B cell (primary cell): ENCODE data around the gene SLC25A20. TPM values are rescaled to one million over a fixed set of nuclear protein-coding genes. Genes with fewer than 3 reads are reported as not detected.

ENCODE experiments used
- ATAC-seq: fragments of 200-7000 bp; cut with Tn5 transposase; one replicate; pipeline ENCODE4 v1.10.0; 2021; ENCODE audit warnings: low read depth, mild to moderate bottlenecking, moderate number of reproducible peaks, moderate library complexity
- CTCF ChIA-PET: fragments of 350-600 bp; sonication (Branson Sonifier 250); formaldehyde crosslinking; loops from one replicate; lab custom pipeline; 2021; ENCODE audit warnings: antibody characterized with exemption, inconsistent platforms; lab: Charles Lee
- POLR2A ChIA-PET: fragments of 350-600 bp; sonication (Branson Sonifier 250); formaldehyde crosslinking; loops from one replicate; lab custom pipeline; 2021; ENCODE audit warnings: antibody characterized with exemption; lab: Charles Lee
- DNase-seq: peaks from one replicate; pipeline ENCODE4 v3.0.0; 2013
- H2AFZ ChIP-seq: 2 replicates; pipeline ENCODE4 v1.6.1; 2012; ENCODE audit warnings: mild to moderate bottlenecking, low read depth, low read length; ENCODE audit not compliant: insufficient read depth, poor library complexity, severe bottlenecking
- H3K27ac ChIP-seq, 2 donors: 1 replicate in 1 of 2; 2 replicates in 1 of 2; pipeline ENCODE4 v1.5.1; 2012 to 2013; ENCODE audit warnings: low read length in 2 of 2, mild to moderate bottlenecking in 2 of 2, moderate library complexity in 1 of 2
- H3K27me3 ChIP-seq, 4 experiments: fragments of 200-600 bp in 1 of 4; sonication (generic) in 1 of 4; replicated peaks in 1 of 4; 1 replicate in 2 of 4; 2 replicates in 2 of 4; pipeline versions ENCODE4 v1.6.1 to v1.7.0; 2013 to 2016; ENCODE audit warnings: low read length in 3 of 4, mild to moderate bottlenecking in 2 of 4, mixed read lengths in 1 of 4, moderate library complexity in 1 of 4; ENCODE audit not compliant: insufficient read depth in 4 of 4, control insufficient read depth in 3 of 4; ENCODE audit errors: control extremely low read depth in 1 of 4
- H3K36me3 ChIP-seq, 2 experiments: replicated peaks in 1 of 2; 1 replicate in 1 of 2; 2 replicates in 1 of 2; pipeline versions ENCODE4 v1.6.1 to v1.7.1; 2013; ENCODE audit warnings: low read length in 1 of 2; ENCODE audit not compliant: insufficient read depth in 2 of 2, control insufficient read depth in 1 of 2; ENCODE audit errors: control extremely low read depth in 1 of 2, extremely low read depth in 1 of 2
- H3K4me1 ChIP-seq, 2 donors: fragments of 200-600 bp in 1 of 2; sonication (generic) in 1 of 2; 1 replicate in 1 of 2; 2 replicates in 1 of 2; pipeline versions ENCODE4 v1.5.1 to v1.6.1; 2013 to 2017; ENCODE audit warnings: low read length in 2 of 2; ENCODE audit not compliant: control insufficient read depth in 2 of 2, insufficient read depth in 2 of 2
- H3K4me2 ChIP-seq: replicated peaks from 2 replicates; pipeline ENCODE3; 2012; ENCODE audit warnings: mild to moderate bottlenecking, low read depth, low read length; ENCODE audit not compliant: poor library complexity, severe bottlenecking
- H3K4me3 ChIP-seq, 5 experiments: fragments of 200-600 bp in 1 of 5; sonication (generic) in 1 of 5; 1 replicate in 3 of 5; 2 replicates in 2 of 5; pipeline versions ENCODE4 v1.5.1 to v1.7.0; 2011 to 2016; ENCODE audit warnings: low read length in 4 of 5, mild to moderate bottlenecking in 4 of 5, low read depth in 2 of 5, control low read depth in 1 of 5, moderate library complexity in 1 of 5; ENCODE audit not compliant: insufficient read depth in 1 of 5; ENCODE audit errors: control extremely low read depth in 1 of 5, extremely low read depth in 1 of 5
- H3K79me2 ChIP-seq: fragments of 200-600 bp; sonication (generic); one replicate; pipeline ENCODE4 v1.6.0; 2016; ENCODE audit warnings: low read length; ENCODE audit not compliant: control insufficient read depth, insufficient read depth
- H3K9ac ChIP-seq: fragments of 200-600 bp; sonication (generic); 2 replicates; pipeline ENCODE4 v1.6.1; 2017; ENCODE audit warnings: mild to moderate bottlenecking, low read length, moderate library complexity
- H3K9me3 ChIP-seq, 3 donors: one replicate each; pipeline versions ENCODE4 v1.6.1 to v1.7.1; 2013; ENCODE audit warnings: low read length in 2 of 3; ENCODE audit not compliant: control insufficient read depth in 2 of 3, insufficient read depth in 1 of 3; ENCODE audit errors: control extremely low read depth in 1 of 3
- H4K20me1 ChIP-seq: 2 replicates; pipeline ENCODE4 v1.6.0; 2012; ENCODE audit warnings: mild to moderate bottlenecking, low read length; ENCODE audit not compliant: insufficient read depth, control insufficient read depth, poor library complexity, severe bottlenecking
- H3K27ac Mint-ChIP-seq: one replicate; pipeline ENCODE4 v1.8.0; 2021; ENCODE audit warnings: mixed read lengths
- H3K27me3 Mint-ChIP-seq: one replicate; pipeline ENCODE4 v1.8.0; 2021; ENCODE audit warnings: mixed read lengths
- H3K4me1 Mint-ChIP-seq: one replicate; pipeline ENCODE4 v1.8.0; 2021; ENCODE audit warnings: mixed read lengths
- H3K4me3 Mint-ChIP-seq: one replicate; pipeline ENCODE4 v1.8.0; 2021; ENCODE audit warnings: mixed read lengths
- H3K9me3 Mint-ChIP-seq: one replicate; pipeline ENCODE4 v1.8.0; 2022; ENCODE audit warnings: mixed read lengths; ENCODE audit not compliant: insufficient read depth
- CTCF ChIP-seq: fragments of 200-600 bp; IDR thresholded peaks from one replicate; pipeline ENCODE4 v1.8.0; 2022; ENCODE audit warnings: antibody characterized with exemption, mild to moderate bottlenecking
- EZH2 ChIP-seq: IDR thresholded peaks from 2 replicates; pipeline ENCODE4 v1.6.1; 2012; ENCODE audit warnings: borderline replicate concordance, low read depth, mild to moderate bottlenecking, moderate library complexity, low read length; ENCODE audit not compliant: insufficient read depth, poor library complexity, severe bottlenecking
- WGBS: methylation state at CpG from one replicate; pipeline ENCODE4 v1.1.5; 2013; ENCODE audit warnings: missing lambda C conversion rate; ENCODE audit not compliant: insufficient coverage; 5-methylcytosine and 5-hydroxymethylcytosine counted together
- intact Hi-C: fragments of 100-400 bp; cut with micrococcal nuclease; formaldehyde crosslinking; loops from one replicate; pipeline ENCODE4 v1.10.0; 2022
- polyA plus RNA-seq: library from polyadenylated mRNA; depleted of rRNA; stranded (reverse); fragments of >200 nt; gene quantifications from 2 replicates; pipeline ENCODE4 v1.2.3, GENCODE V29; 2012
- total RNA-seq, 2 donors: library from RNA; stranded (reverse); fragments of 120-200 nt in 1 of 2; gene quantifications; 1 replicate in 1 of 2; 2 replicates in 1 of 2; pipeline versions ENCODE4 v1.2.3 to v1.2.4, GENCODE V29; 2013 to 2022

SLC25A20 gene
- total and polyA plus RNA-seq, 2 donors (not counting 1 experiment from before 2014, with no cell fraction given): 12.2 to 19.9 TPM

DNA sequence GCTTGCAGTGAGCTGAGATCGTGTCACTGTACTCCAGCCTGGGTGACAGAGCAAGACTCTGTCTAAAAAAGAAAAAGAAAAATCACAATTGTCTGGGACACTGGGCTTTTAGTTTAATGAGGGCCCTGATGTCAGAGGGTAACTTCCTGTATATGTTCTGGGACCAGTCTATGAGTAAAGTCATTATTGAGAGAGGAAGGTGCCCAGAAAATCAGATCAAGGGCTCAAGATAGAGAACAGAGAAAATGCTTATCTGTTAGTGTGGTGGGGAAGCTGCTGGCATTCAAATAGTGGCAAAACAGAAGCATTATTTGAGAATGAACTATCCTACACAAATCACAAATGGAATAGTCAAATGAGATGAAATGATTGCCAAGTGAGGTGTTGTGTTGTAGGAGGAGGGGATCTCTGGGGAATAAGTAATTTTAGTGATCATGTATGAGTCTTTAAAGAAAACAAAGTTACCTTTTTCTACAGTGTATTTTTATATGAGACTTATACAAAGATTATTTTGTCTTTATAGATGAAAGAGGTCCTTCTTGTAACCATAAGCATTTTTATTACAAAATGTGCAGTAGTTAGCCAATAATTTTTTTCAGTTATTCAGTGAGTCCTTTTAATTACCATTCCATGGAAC, 33.4 kb upstream of the SLC25A20 start:
- Histone ChIP-seq H3K79me2 (peaks cover 91% of the 10 kb centered on the region), H2AFZ (no peak overlapping the region), H3K4me1 (peaks cover 5 to 11% of the 10 kb centered on the region in 2 donors), H4K20me1 (peaks cover 93% of the 10 kb centered on the region), H3K9ac (no peak overlapping the region), H3K27ac (no peak overlapping the region), H3K4me3 (no peak overlapping the region), H3K4me2 (no peak overlapping the region), H3K36me3 (peaks cover 11 to 56% of the 10 kb centered on the region in 2 experiments), H3K27me3 (no peaks in the 10 kb centered on the region), H3K9me3 (no peaks in the 10 kb centered on the region)
- intact Hi-C loops: no loop called here
- ATAC-seq (no peak), DNase-seq (no peak)
- Mint-ChIP-seq H3K9me3 (no peaks in the 10 kb centered on the region), H3K27ac (no peak overlapping the region), H3K27me3 (no peaks in the 10 kb centered on the region), H3K4me1 (peaks cover 42% of the 10 kb centered on the region), H3K4me3 (no peak overlapping the region)
- TF ChIP-seq EZH2 (no peak), CTCF (no peak)
- ChIA-PET CTCF (no interaction called here), POLR2A (interaction anchor here (0.7 kb wide), 1 partner anchor 133 kb away, joined by 3 read pairs; no protein-coding TSS in a partner anchor)
- WGBS: 60% methylated on average over 1 of the region's 1 CpG

GRCh38 chr3:48930590-48930989, 31.9 kb upstream of the SLC25A20 start:
- H3K9me3 Mint-ChIP-seq: no peaks in the 10 kb centered on the region
- 100% methylated on average over 2 of the region's 3 CpGs for WGBS
- Histone ChIP-seq H3K27ac (no peak overlapping the region), H3K79me2 (peaks cover 100% of the 10 kb centered on the region), H3K4me3 (no peak overlapping the region), H3K4me1 (peaks cover 5 to 11% of the 10 kb centered on the region in 2 donors), H3K4me2 (no peak overlapping the region), H4K20me1 (peaks cover 98% of the 10 kb centered on the region), H3K36me3 (peaks cover 11 to 65% of the 10 kb centered on the region in 2 experiments), H3K27me3 (no peaks in the 10 kb centered on the region), H3K9ac (no peak overlapping the region), H2AFZ (no peak overlapping the region), H3K9me3 (no peaks in the 10 kb centered on the region)
- TF ChIP-seq EZH2 (no peak), CTCF (no peak)
- intact Hi-C loops: no loop called here
- H3K27me3 Mint-ChIP-seq: no peaks in the 10 kb centered on the region
- H3K4me1 Mint-ChIP-seq: peaks cover 50% of the 10 kb centered on the region
- DNase-seq (no peak), ATAC-seq (no peak)
- ChIA-PET POLR2A (interaction anchor here (0.7 kb wide), 1 partner anchor 1175 kb away, joined by 6 read pairs; no protein-coding TSS in a partner anchor), CTCF (no interaction called here)
- no peak overlapping the region for H3K4me3 Mint-ChIP-seq
- no peak overlapping the region for H3K27ac Mint-ChIP-seq
